Trophoblast cell (in vitro differentiated cells and primary cell): ENCODE measurements around the gene CD2BP2.

Source experiments
- DNase-seq, 2 donors: peaks; one replicate each; pipeline ENCODE4 v3.0.0-alpha.2; 2016
- H2AFZ ChIP-seq: 2 replicates; pipeline ENCODE4 v1.6.1; 2013; ENCODE audit warnings: low read length, moderate library complexity, mild to moderate bottlenecking; ENCODE audit not compliant: insufficient read depth, poor library complexity
- H2AK5ac ChIP-seq: 2 replicates; pipeline ENCODE4 v1.6.1; 2013; ENCODE audit warnings: mild to moderate bottlenecking, low read length
- H2BK120ac ChIP-seq: 2 replicates; pipeline ENCODE4 v1.6.1; 2013; ENCODE audit warnings: low read length, mild to moderate bottlenecking, moderate library complexity; ENCODE audit not compliant: insufficient read depth, poor library complexity
- H2BK12ac ChIP-seq: 2 replicates; pipeline ENCODE4 v1.6.1; 2013; ENCODE audit warnings: mild to moderate bottlenecking, low read length, moderate library complexity
- H2BK5ac ChIP-seq: 2 replicates; pipeline ENCODE4 v1.6.1; 2013; ENCODE audit warnings: low read length, low read depth, moderate library complexity, mild to moderate bottlenecking; ENCODE audit not compliant: poor library complexity
- H3K14ac ChIP-seq: 2 replicates; pipeline ENCODE4 v1.6.1; 2013; ENCODE audit warnings: mild to moderate bottlenecking, low read length
- H3K18ac ChIP-seq: 2 replicates; pipeline ENCODE4 v1.6.1; 2013; ENCODE audit warnings: mild to moderate bottlenecking, low read length
- H3K23ac ChIP-seq: 2 replicates; pipeline ENCODE4 v1.6.1; 2013; ENCODE audit warnings: low read length
- H3K27ac ChIP-seq: 2 replicates; pipeline ENCODE4 v1.5.1; 2013; ENCODE audit warnings: low read depth, mild to moderate bottlenecking, inconsistent platforms, low read length, moderate library complexity
- H3K27me3 ChIP-seq: 2 replicates; pipeline ENCODE4 v1.6.1; 2013; ENCODE audit warnings: inconsistent platforms, mild to moderate bottlenecking, low read length, moderate library complexity; ENCODE audit not compliant: insufficient read depth
- H3K36me3 ChIP-seq, 2 experiments: 1 replicate in 1 of 2; 2 replicates in 1 of 2; pipeline ENCODE4 v1.6.1; 2013; ENCODE audit warnings: low read length in 2 of 2, mild to moderate bottlenecking in 2 of 2, moderate library complexity in 1 of 2; ENCODE audit not compliant: insufficient read depth in 2 of 2, control insufficient read depth in 1 of 2
- H3K4ac ChIP-seq: 2 replicates; pipeline ENCODE4 v1.6.1; 2013; ENCODE audit warnings: low read depth, mild to moderate bottlenecking, low read length, moderate library complexity
- H3K4me1 ChIP-seq, 2 experiments: 1 replicate in 1 of 2; 2 replicates in 1 of 2; pipeline ENCODE4 v1.6.1; 2013; ENCODE audit warnings: low read length in 2 of 2, mild to moderate bottlenecking in 2 of 2, moderate library complexity in 1 of 2; ENCODE audit not compliant: insufficient read depth in 2 of 2, control insufficient read depth in 1 of 2
- H3K4me2 ChIP-seq: 2 replicates; pipeline ENCODE4 v1.6.1; 2013; ENCODE audit warnings: inconsistent platforms, mild to moderate bottlenecking, low read length, moderate library complexity
- H3K4me3 ChIP-seq: 2 replicates; pipeline ENCODE4 v1.5.1; 2013; ENCODE audit warnings: mild to moderate bottlenecking, low read depth, low read length, inconsistent platforms
- H3K79me1 ChIP-seq: one replicate; pipeline ENCODE4 v1.6.1; 2013; ENCODE audit warnings: low read length
- H3K79me2 ChIP-seq: 2 replicates; pipeline ENCODE4 v1.6.1; 2013; ENCODE audit warnings: low read length, mild to moderate bottlenecking; ENCODE audit not compliant: control insufficient read depth, insufficient read depth, poor library complexity
- H3K9ac ChIP-seq: 2 replicates; pipeline ENCODE4 v1.6.1; 2013; ENCODE audit warnings: mild to moderate bottlenecking, low read length
- H3K9me3 ChIP-seq: 2 replicates; pipeline ENCODE4 v1.6.1; 2013; ENCODE audit warnings: low read depth, mild to moderate bottlenecking, control low read depth, inconsistent platforms, low read length; ENCODE audit not compliant: insufficient read depth
- H4K12ac ChIP-seq: 2 replicates; pipeline ENCODE4 v1.6.1; 2013; ENCODE audit warnings: low read depth, mild to moderate bottlenecking, low read length, moderate library complexity
- H4K8ac ChIP-seq: 2 replicates; pipeline ENCODE4 v1.6.1; 2013; ENCODE audit warnings: low read depth, mild to moderate bottlenecking, low read length, moderate library complexity
- H4K91ac ChIP-seq: one replicate; pipeline ENCODE4 v1.6.1; 2013; ENCODE audit warnings: low read depth, mild to moderate bottlenecking, low read length, moderate library complexity
- WGBS: extraction: QIAGEN DNeasy Blood & Tissue Kit; methylation state at CpG from one replicate; pipeline ENCODE4 v1.1.7; 2013; ENCODE audit warnings: missing lambda C conversion rate; ENCODE audit not compliant: insufficient read length, insufficient coverage; ENCODE audit errors: extremely low coverage; 5-methylcytosine and 5-hydroxymethylcytosine counted together

The CD2BP2 gene

GRCh38 chr16:30379158-30379783 is 24.2 kb upstream of the CD2BP2 start:
- Histone ChIP-seq H3K4me1 (peaks cover 24 to 29% of the 10 kb centered on the region in 2 experiments), H3K9me3 (no peaks in the 10 kb centered on the region), H3K79me2 (peaks cover 12% of the 10 kb centered on the region), H2BK120ac (peak overlapping the region; percentile 18), H4K8ac (peak overlapping the region; percentile 8), H2BK5ac (peak overlapping the region; percentile 1), H2AFZ (peak overlapping the region; percentile 9), H4K91ac (peak overlapping the region; percentile 56), H2BK12ac (no peak overlapping the region), H3K36me3 (peaks cover 0 to 3% of the 10 kb centered on the region in 2 experiments), H3K18ac (peak overlapping the region; percentile 34), H3K27ac (peak overlapping the region; percentile 28), H3K14ac (peak overlapping the region; percentile 71), H3K27me3 (no peaks in the 10 kb centered on the region), H3K4ac (peak overlapping the region; percentile 2), H3K4me2 (peak overlapping the region; percentile 90), H3K23ac (no peak overlapping the region), H2AK5ac (no peak overlapping the region), H3K9ac (peak overlapping the region; percentile 51), H3K79me1 (peaks cover 18% of the 10 kb centered on the region), H3K4me3 (peak overlapping the region; percentile 78), H4K12ac (peak overlapping the region; percentile 4)
- no CpG with 5 or more reads among the region's 27 CpGs for WGBS
- no peak for DNase-seq

GRCh38 chr16:30378236-30379157 is 23.4 kb upstream of the CD2BP2 start:
- Histone ChIP-seq H2AFZ (peak overlapping the region; percentile 61), H4K12ac (peak overlapping the region; percentile 95), H3K36me3 (peaks cover 0 to 3% of the 10 kb centered on the region in 2 experiments), H3K23ac (no peak overlapping the region), H3K9ac (peak overlapping the region; percentile 91), H2AK5ac (peak overlapping the region; percentile 56), H2BK12ac (peak overlapping the region; percentile 16), H3K27ac (peak overlapping the region; percentile 99), H3K27me3 (no peaks in the 10 kb centered on the region), H3K4me2 (peak overlapping the region; percentile 90), H3K79me1 (peaks cover 18% of the 10 kb centered on the region), H3K4me3 (peak overlapping the region; percentile 78), H3K9me3 (no peaks in the 10 kb centered on the region), H4K91ac (peak overlapping the region; percentile 92), H3K14ac (peak overlapping the region; percentile 76), H2BK5ac (peak overlapping the region; percentile 56), H4K8ac (peak overlapping the region; percentile 86), H3K79me2 (peaks cover 12% of the 10 kb centered on the region), H3K4me1 (peaks cover 24 to 29% of the 10 kb centered on the region in 2 experiments), H3K18ac (peak overlapping the region; percentile 92), H2BK120ac (peak overlapping the region; percentile 69), H3K4ac (peak overlapping the region; percentile 13)
- WGBS = no CpG with 5 or more reads among the region's 67 CpGs
- DNase-seq = peak; percentile 98 to 99

- H2BK5ac ChIP-seq = peak overlapping the region; percentile 96
- peak overlapping the region; percentile 75 for H3K4me2 ChIP-seq
- H3K79me1 ChIP-seq = peaks cover 18% of the 10 kb centered on the region
- H3K18ac ChIP-seq = peak overlapping the region; percentile 95
- H2AK5ac ChIP-seq = peak overlapping the region; percentile 57
- peak overlapping the region; percentile 95 for H4K12ac ChIP-seq
- peaks cover 0 to 3% of the 10 kb centered on the region in 2 experiments for H3K36me3 ChIP-seq
- peak overlapping the region; percentile 99 for H3K27ac ChIP-seq
- peak; percentile 76 to 86 for DNase-seq
- H2AFZ ChIP-seq = peak overlapping the region; percentile 77
- WGBS = no CpG with 5 or more reads among the region's 39 CpGs
- no peak overlapping the region for H3K23ac ChIP-seq
- H3K79me2 ChIP-seq = peaks cover 12% of the 10 kb centered on the region
- H3K4ac ChIP-seq = peak overlapping the region; percentile 85
- H3K14ac ChIP-seq = peak overlapping the region; percentile 92
- peak overlapping the region; percentile 92 for H2BK120ac ChIP-seq
- H3K4me3 ChIP-seq = peak overlapping the region; percentile 33
- no peaks in the 10 kb centered on the region for H3K27me3 ChIP-seq
- H3K9me3 ChIP-seq = no peaks in the 10 kb centered on the region
- peak overlapping the region; percentile 96 for H4K8ac ChIP-seq
- H3K4me1 ChIP-seq = peaks cover 24 to 29% of the 10 kb centered on the region in 2 experiments
- H4K91ac ChIP-seq = peak overlapping the region; percentile 96
- no peak overlapping the region for H2BK12ac ChIP-seq
- H3K9ac ChIP-seq = peak overlapping the region; percentile 55
These were observed 22.7 kb upstream of the CD2BP2 start for GRCh38 chr16:30377812-30378235.

- H2BK5ac ChIP-seq = peak overlapping the region; percentile 80
- peak overlapping the region; percentile 95 for H3K18ac ChIP-seq
- peaks cover 12% of the 10 kb centered on the region for H3K79me2 ChIP-seq
- H4K91ac ChIP-seq = peak overlapping the region; percentile 96
- peak overlapping the region; percentile 92 for H2BK120ac ChIP-seq
- peak overlapping the region; percentile 95 for H4K12ac ChIP-seq
- H3K9ac ChIP-seq = peak overlapping the region; percentile 37
- peak overlapping the region; percentile 75 for H3K4me2 ChIP-seq
- H3K4ac ChIP-seq = peak overlapping the region; percentile 85
- H3K23ac ChIP-seq = no peak overlapping the region
- H3K14ac ChIP-seq = peak overlapping the region; percentile 92
- no peaks in the 10 kb centered on the region for H3K9me3 ChIP-seq
- H3K36me3 ChIP-seq = peaks cover 0 to 3% of the 10 kb centered on the region in 2 experiments
- peak in 1 of 2 donors; percentile 47 for DNase-seq
- no peak overlapping the region for H3K4me3 ChIP-seq
- peak overlapping the region; percentile 77 for H2AFZ ChIP-seq
- H3K79me1 ChIP-seq = peaks cover 18% of the 10 kb centered on the region
- H4K8ac ChIP-seq = peak overlapping the region; percentile 96
- no peaks in the 10 kb centered on the region for H3K27me3 ChIP-seq
- H2BK12ac ChIP-seq = peak overlapping the region; percentile 73
- H3K4me1 ChIP-seq = peaks cover 24 to 29% of the 10 kb centered on the region in 2 experiments
- no CpG with 5 or more reads among the region's 29 CpGs for WGBS
- H3K27ac ChIP-seq = peak overlapping the region; percentile 99
- peak overlapping the region; percentile 89 for H2AK5ac ChIP-seq
These were observed 22.1 kb upstream of the CD2BP2 start for GRCh38 chr16:30377050-30377811.
